ENCODE results near the gene CIPC.

Gene CIPC

DNA sequence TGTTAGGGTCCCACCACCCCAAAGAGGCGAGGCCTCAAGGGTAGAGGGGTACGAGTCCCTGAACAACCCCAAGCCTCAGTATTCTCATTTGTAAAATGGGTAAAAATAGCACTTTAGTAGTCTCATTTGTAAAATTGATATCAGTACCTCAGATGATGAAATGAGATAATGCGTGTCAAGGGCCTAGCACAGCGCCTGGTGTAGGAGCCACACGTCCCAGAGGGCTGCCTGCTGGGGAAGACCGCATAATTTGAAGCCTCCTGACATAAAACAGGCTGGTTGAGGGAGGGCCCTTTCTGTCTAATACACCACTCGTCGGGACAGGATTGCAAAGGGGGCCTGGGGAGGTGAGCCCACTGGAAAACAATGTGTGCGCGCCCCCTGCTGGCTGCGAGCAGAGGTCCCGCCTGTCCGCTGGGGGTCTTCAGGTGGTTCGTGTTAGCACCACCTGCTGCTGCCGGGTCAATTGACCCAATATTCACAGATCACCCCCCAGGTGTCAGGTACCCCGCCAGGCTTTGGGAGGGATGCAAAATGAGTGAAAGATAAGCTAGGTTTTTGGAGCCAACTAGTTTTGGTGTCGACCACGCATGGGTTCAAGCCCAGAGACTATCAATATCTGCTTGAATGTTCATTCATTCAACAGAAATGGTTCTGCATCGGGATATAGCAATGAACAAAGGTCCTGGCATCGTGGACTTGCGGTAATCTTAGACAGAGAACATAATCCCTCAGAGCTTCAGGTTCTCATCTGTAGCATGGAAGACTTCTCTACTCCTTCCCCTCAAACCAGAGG, 44.8 kb upstream of the CIPC start:
- WGBS, 2 donors (ENCODE audit: extremely low coverage in 2 of 2, insufficient read length in 2 of 2, insufficient replicate concordance in 1 of 2) = no CpG with 5 or more reads among the region's 21 CpGs
- Histone ChIP-seq H3K27ac (replicated peaks; ENCODE audit: low read length) (no peak overlapping the region), H3K23ac (ENCODE audit: low read depth, low read length, poor library complexity) (no peak overlapping the region)

GRCh38 chr14:77055306-77055705, 42.8 kb upstream of the CIPC start:
- no peak overlapping the region for H3K18ac ChIP-seq (ENCODE audit: low read length)
- H3K4ac ChIP-seq (ENCODE audit: low read length) = no peak overlapping the region
- no peaks in the 10 kb centered on the region for H3K27me3 ChIP-seq (ENCODE audit: control insufficient read depth in 3 of 3, insufficient read depth in 3 of 3, low read depth in 1 of 3, low read length in 3 of 3)
- no peak overlapping the region for H2BK120ac ChIP-seq (ENCODE audit: low read depth, low read length)
- H3K4me2 ChIP-seq (ENCODE audit: insufficient read depth, low read length, poor library complexity, severe bottlenecking) = no peak overlapping the region
- no peak overlapping the region for H2AK5ac ChIP-seq (ENCODE audit: low read depth, low read length)
- H3K79me1 ChIP-seq (ENCODE audit: low read depth, low read length) = no peaks in the 10 kb centered on the region
- no peak overlapping the region for H3K23ac ChIP-seq (ENCODE audit: low read depth, low read length, poor library complexity)
- H3K27ac ChIP-seq (replicated peaks; ENCODE audit: low read length) = no peak overlapping the region
- H3K36me3 ChIP-seq (replicated peaks in 1 of 2; ENCODE audit: control insufficient read depth in 2 of 2, insufficient read depth in 2 of 2, low read length in 2 of 2) = no peaks in the 10 kb centered on the region
- H2BK5ac ChIP-seq (ENCODE audit: low read length) = no peak overlapping the region
- H2BK15ac ChIP-seq (ENCODE audit: low read length) = no peak overlapping the region
- no peak overlapping the region for H2AFZ ChIP-seq (ENCODE audit: low read length)
- H3K4me1 ChIP-seq (ENCODE audit: control insufficient read depth in 2 of 2, insufficient read depth in 1 of 2, low read depth in 1 of 2, low read length in 2 of 2) = peaks cover 2 to 25% of the 10 kb centered on the region in 2 donors
- no peak overlapping the region for H3K14ac ChIP-seq (ENCODE audit: low read length)
- no CpG with 5 or more reads among the region's 5 CpGs for WGBS, 2 donors (ENCODE audit: extremely low coverage in 2 of 2, insufficient read length in 2 of 2, insufficient replicate concordance in 1 of 2)
- H3K9me3 ChIP-seq (replicated peaks in 1 of 2; ENCODE audit: control insufficient read depth in 2 of 2, insufficient read depth in 1 of 2, low read depth in 1 of 2, low read length in 2 of 2) = peaks cover 0 to under 1% of the 10 kb centered on the region in 2 donors
- H4K91ac ChIP-seq (ENCODE audit: low read depth, low read length, poor library complexity) = no peak overlapping the region
- no peak overlapping the region for H3K9ac ChIP-seq (ENCODE audit: low read depth, low read length, poor library complexity)
- no peak overlapping the region for H3K4me3 ChIP-seq (ENCODE audit: low read length in 2 of 2)
- H2BK12ac ChIP-seq (ENCODE audit: low read length) = no peak overlapping the region
- H4K8ac ChIP-seq (ENCODE audit: low read depth, low read length) = no peak overlapping the region
- no peak for DNase-seq (ENCODE audit: low spot score)

More for the DNA sequence above, 44.8 kb upstream of the CIPC start:
- H2AK5ac ChIP-seq (ENCODE audit: low read depth, low read length) = peak overlapping the region; percentile 99
- peak; percentile 68 for DNase-seq (ENCODE audit: low spot score)
- H3K4me1 ChIP-seq (ENCODE audit: control insufficient read depth in 2 of 2, insufficient read depth in 1 of 2, low read depth in 1 of 2, low read length in 2 of 2) = peaks cover 2 to 11% of the 10 kb centered on the region in 2 donors
- no peak overlapping the region for H3K14ac ChIP-seq (ENCODE audit: low read length)
- peak overlapping the region; percentile 98 for H2BK120ac ChIP-seq (ENCODE audit: low read depth, low read length)
- no peak overlapping the region for H2BK12ac ChIP-seq (ENCODE audit: low read length)
- H3K18ac ChIP-seq (ENCODE audit: low read length) = no peak overlapping the region
- no peak overlapping the region for H3K4me2 ChIP-seq (ENCODE audit: insufficient read depth, low read length, poor library complexity, severe bottlenecking)
- no peak overlapping the region for H4K8ac ChIP-seq (ENCODE audit: low read depth, low read length)
- H3K27me3 ChIP-seq (ENCODE audit: control insufficient read depth in 3 of 3, insufficient read depth in 3 of 3, low read depth in 1 of 3, low read length in 3 of 3) = no peaks in the 10 kb centered on the region
- H3K4me3 ChIP-seq (ENCODE audit: low read length in 2 of 2) = no peak overlapping the region
- no peaks in the 10 kb centered on the region for H3K36me3 ChIP-seq (replicated peaks in 1 of 2; ENCODE audit: control insufficient read depth in 2 of 2, insufficient read depth in 2 of 2, low read length in 2 of 2)
- H3K79me1 ChIP-seq (ENCODE audit: low read depth, low read length) = no peaks in the 10 kb centered on the region
- no peak overlapping the region for H3K9ac ChIP-seq (ENCODE audit: low read depth, low read length, poor library complexity)
- H2BK15ac ChIP-seq (ENCODE audit: low read length) = no peak overlapping the region
- H2BK5ac ChIP-seq (ENCODE audit: low read length) = no peak overlapping the region
- H3K4ac ChIP-seq (ENCODE audit: low read length) = no peak overlapping the region
- H2AFZ ChIP-seq (ENCODE audit: low read length) = no peak overlapping the region
- H3K9me3 ChIP-seq (replicated peaks in 1 of 2; ENCODE audit: control insufficient read depth in 2 of 2, insufficient read depth in 1 of 2, low read depth in 1 of 2, low read length in 2 of 2) = no peaks in the 10 kb centered on the region
- no peak overlapping the region for H4K91ac ChIP-seq (ENCODE audit: low read depth, low read length, poor library complexity)

DNA sequence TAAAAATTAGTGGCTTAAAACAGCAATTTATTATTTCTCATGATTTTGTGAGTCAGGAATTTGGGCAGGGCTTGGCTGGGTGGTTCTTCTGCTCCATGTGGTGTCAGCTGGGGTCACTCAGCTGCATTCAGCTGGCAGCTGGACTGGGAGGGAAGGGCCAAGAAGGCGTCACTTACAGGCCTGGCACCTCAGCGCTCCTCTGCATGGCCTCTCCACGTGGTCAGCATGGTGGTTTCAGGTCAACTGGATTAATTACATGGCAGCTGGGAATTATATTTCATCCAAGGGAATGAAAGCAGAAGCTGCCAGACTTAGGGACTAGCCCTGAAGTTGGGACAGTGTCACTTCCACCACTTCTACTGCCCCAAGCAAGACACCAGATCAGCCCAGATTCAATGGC, 42.1 kb upstream of the CIPC start:
- H2BK12ac ChIP-seq (ENCODE audit: low read length) = no peak overlapping the region
- H3K9ac ChIP-seq (ENCODE audit: low read depth, low read length, poor library complexity) = no peak overlapping the region
- H2AFZ ChIP-seq (ENCODE audit: low read length) = no peak overlapping the region
- H3K79me1 ChIP-seq (ENCODE audit: low read depth, low read length) = no peaks in the 10 kb centered on the region
- no peak overlapping the region for H2BK15ac ChIP-seq (ENCODE audit: low read length)
- H2BK5ac ChIP-seq (ENCODE audit: low read length) = no peak overlapping the region
- no peak overlapping the region for H4K91ac ChIP-seq (ENCODE audit: low read depth, low read length, poor library complexity)
- H3K36me3 ChIP-seq (replicated peaks in 1 of 2; ENCODE audit: control insufficient read depth in 2 of 2, insufficient read depth in 2 of 2, low read length in 2 of 2) = no peaks in the 10 kb centered on the region
- no peak overlapping the region for H2BK120ac ChIP-seq (ENCODE audit: low read depth, low read length)
- H3K4me3 ChIP-seq (ENCODE audit: low read length in 2 of 2) = peak overlapping the region in 1 of 2 donors; percentile 63
- no peaks in the 10 kb centered on the region for H3K27me3 ChIP-seq (ENCODE audit: control insufficient read depth in 3 of 3, insufficient read depth in 3 of 3, low read depth in 1 of 3, low read length in 3 of 3)
- no peak overlapping the region for H3K4ac ChIP-seq (ENCODE audit: low read length)
- WGBS, 2 donors (ENCODE audit: extremely low coverage in 2 of 2, insufficient read length in 2 of 2, insufficient replicate concordance in 1 of 2) = no CpG with 5 or more reads among the region's 3 CpGs
- H3K23ac ChIP-seq (ENCODE audit: low read depth, low read length, poor library complexity) = no peak overlapping the region
- peaks cover 2 to 24% of the 10 kb centered on the region in 2 donors for H3K4me1 ChIP-seq (ENCODE audit: control insufficient read depth in 2 of 2, insufficient read depth in 1 of 2, low read depth in 1 of 2, low read length in 2 of 2)
- H4K8ac ChIP-seq (ENCODE audit: low read depth, low read length) = no peak overlapping the region
- no peak overlapping the region for H3K14ac ChIP-seq (ENCODE audit: low read length)
- DNase-seq (ENCODE audit: low spot score) = no peak
- H3K9me3 ChIP-seq (replicated peaks in 1 of 2; ENCODE audit: control insufficient read depth in 2 of 2, insufficient read depth in 1 of 2, low read depth in 1 of 2, low read length in 2 of 2) = peaks cover 0 to 4% of the 10 kb centered on the region in 2 donors
- no peak overlapping the region for H3K4me2 ChIP-seq (ENCODE audit: insufficient read depth, low read length, poor library complexity, severe bottlenecking)
- H3K27ac ChIP-seq (replicated peaks; ENCODE audit: low read length) = no peak overlapping the region
- H3K18ac ChIP-seq (ENCODE audit: low read length) = no peak overlapping the region
- no peak overlapping the region for H2AK5ac ChIP-seq (ENCODE audit: low read depth, low read length)

- H3K79me1 ChIP-seq (ENCODE audit: low read depth, low read length) = no peaks in the 10 kb centered on the region
- H2BK15ac ChIP-seq (ENCODE audit: low read length) = no peak overlapping the region
- no peak overlapping the region for H3K14ac ChIP-seq (ENCODE audit: low read length)
- DNase-seq (ENCODE audit: low spot score) = no peak
- H3K9ac ChIP-seq (ENCODE audit: low read depth, low read length, poor library complexity) = no peak overlapping the region
- no peak overlapping the region for H3K4me3 ChIP-seq (ENCODE audit: low read length in 2 of 2)
- H2BK5ac ChIP-seq (ENCODE audit: low read length) = no peak overlapping the region
- no peak overlapping the region for H4K8ac ChIP-seq (ENCODE audit: low read depth, low read length)
- no peak overlapping the region for H2AFZ ChIP-seq (ENCODE audit: low read length)
- H3K27ac ChIP-seq (replicated peaks; ENCODE audit: low read length) = no peak overlapping the region
- no peaks in the 10 kb centered on the region for H3K36me3 ChIP-seq (replicated peaks in 1 of 2; ENCODE audit: control insufficient read depth in 2 of 2, insufficient read depth in 2 of 2, low read length in 2 of 2)
- no peak overlapping the region for H2BK120ac ChIP-seq (ENCODE audit: low read depth, low read length)
- H3K4ac ChIP-seq (ENCODE audit: low read length) = no peak overlapping the region
- no peak overlapping the region for H2BK12ac ChIP-seq (ENCODE audit: low read length)
- H3K4me1 ChIP-seq (ENCODE audit: control insufficient read depth in 2 of 2, insufficient read depth in 1 of 2, low read depth in 1 of 2, low read length in 2 of 2) = peaks cover 0 to 14% of the 10 kb centered on the region in 2 donors
- peaks cover 0 to 4% of the 10 kb centered on the region in 2 donors for H3K9me3 ChIP-seq (replicated peaks in 1 of 2; ENCODE audit: control insufficient read depth in 2 of 2, insufficient read depth in 1 of 2, low read depth in 1 of 2, low read length in 2 of 2)
- no CpG with 5 or more reads among the region's 9 CpGs for WGBS, 2 donors (ENCODE audit: extremely low coverage in 2 of 2, insufficient read length in 2 of 2, insufficient replicate concordance in 1 of 2)
- H3K23ac ChIP-seq (ENCODE audit: low read depth, low read length, poor library complexity) = no peak overlapping the region
- no peak overlapping the region for H4K91ac ChIP-seq (ENCODE audit: low read depth, low read length, poor library complexity)
- peak overlapping the region; percentile 9 for H2AK5ac ChIP-seq (ENCODE audit: low read depth, low read length)
- no peak overlapping the region for H3K4me2 ChIP-seq (ENCODE audit: insufficient read depth, low read length, poor library complexity, severe bottlenecking)
- H3K18ac ChIP-seq (ENCODE audit: low read length) = no peak overlapping the region
- H3K27me3 ChIP-seq (ENCODE audit: control insufficient read depth in 3 of 3, insufficient read depth in 3 of 3, low read depth in 1 of 3, low read length in 3 of 3) = no peaks in the 10 kb centered on the region
These were observed 39.9 kb upstream of the CIPC start for GRCh38 chr14:77058117-77058516.
